GM10248 (cell line): ENCODE results near the gene ARHGEF16.

Experiments
- CTCF ChIA-PET: fragments of 300-600 bp; sonication (Branson Sonifier 250); formaldehyde crosslinking; extraction: SDS; loops from one replicate; lab custom pipeline; 2021; ENCODE audit warnings: antibody characterized with exemption; lab: Yijun Ruan, JAX
- POLR2A ChIA-PET: fragments of 350-650 bp; sonication (Branson Sonifier 250); formaldehyde crosslinking; extraction: SDS; loops from one replicate; lab custom pipeline; 2020; ENCODE audit warnings: antibody characterized with exemption; lab: Yijun Ruan, JAX
- DNase-seq: peaks from one replicate; pipeline ENCODE4 v3.0.0; 2012; ENCODE audit errors: extremely low spot score
- CTCF ChIP-seq: IDR thresholded peaks from 2 replicates; pipeline ENCODE4 v1.5.1; 2012; ENCODE audit warnings: mild to moderate bottlenecking, low read depth; ENCODE audit errors: extremely low read depth, missing control alignments, control extremely low read depth

The ARHGEF16 gene

DNA sequence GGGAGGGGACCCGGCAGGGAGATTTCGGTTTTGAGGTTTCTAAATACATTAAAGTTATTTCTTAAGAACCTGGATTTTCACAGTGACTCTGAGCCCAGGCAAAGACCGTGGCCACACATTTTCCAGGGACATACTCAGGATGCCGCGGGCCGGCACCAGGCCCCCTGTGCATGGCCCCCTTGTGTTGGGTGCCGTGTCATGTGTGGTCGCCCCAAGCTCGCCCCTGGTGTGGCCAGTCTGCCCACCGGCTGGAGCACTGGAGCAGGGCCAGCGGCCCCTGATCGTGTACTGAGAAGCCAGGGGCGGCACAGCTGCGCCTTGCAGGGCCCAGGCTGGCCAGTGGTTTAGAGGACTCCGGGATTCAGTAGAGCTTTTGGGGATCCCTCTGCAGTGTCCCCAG is 26.6 kb downstream of the ARHGEF16 start:
- no peak for DNase-seq
- CTCF ChIA-PET = interaction anchor here (2.0 kb wide), 1 partner anchor 28 kb away, joined by 14 read pairs; no protein-coding TSS in a partner anchor
- no peak for TF ChIP-seq CTCF
- POLR2A ChIA-PET = no interaction called here

DNA sequence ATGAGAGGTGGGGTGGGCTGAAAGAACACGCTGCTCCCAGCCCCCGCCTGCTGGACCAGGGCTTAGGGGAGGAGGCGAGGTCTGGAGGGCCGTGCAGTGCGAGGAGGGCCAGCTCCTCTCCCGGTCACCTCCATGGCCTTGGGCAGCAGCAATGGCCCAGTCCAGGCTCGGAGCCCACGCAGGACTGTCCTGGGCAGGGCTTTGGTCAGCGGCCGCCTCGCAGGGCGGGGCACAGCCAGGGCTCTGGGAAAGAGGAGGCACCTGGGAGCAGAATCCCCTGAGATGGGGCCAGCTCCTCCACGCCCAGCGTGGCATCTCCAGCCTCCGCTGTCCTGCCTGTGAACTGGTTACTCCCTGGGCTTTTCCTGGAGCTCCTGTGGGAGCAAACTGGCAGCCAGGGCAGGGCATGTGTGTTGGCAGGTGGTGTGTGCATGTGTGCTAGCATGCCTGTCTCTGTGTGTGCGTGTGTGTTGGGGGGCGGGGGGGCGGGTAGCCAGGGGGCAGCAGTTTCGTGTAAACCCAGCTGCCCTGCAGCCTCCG is 27.4 kb downstream of the ARHGEF16 start:
- ChIA-PET POLR2A (no interaction called here), CTCF (interaction anchor here (1.4 to 2.0 kb wide), 2 partner anchors 9 to 29 kb away, joined by 4 to 14 read pairs; no protein-coding TSS in a partner anchor)
- no peak for DNase-seq
- no peak for TF ChIP-seq CTCF

DNA sequence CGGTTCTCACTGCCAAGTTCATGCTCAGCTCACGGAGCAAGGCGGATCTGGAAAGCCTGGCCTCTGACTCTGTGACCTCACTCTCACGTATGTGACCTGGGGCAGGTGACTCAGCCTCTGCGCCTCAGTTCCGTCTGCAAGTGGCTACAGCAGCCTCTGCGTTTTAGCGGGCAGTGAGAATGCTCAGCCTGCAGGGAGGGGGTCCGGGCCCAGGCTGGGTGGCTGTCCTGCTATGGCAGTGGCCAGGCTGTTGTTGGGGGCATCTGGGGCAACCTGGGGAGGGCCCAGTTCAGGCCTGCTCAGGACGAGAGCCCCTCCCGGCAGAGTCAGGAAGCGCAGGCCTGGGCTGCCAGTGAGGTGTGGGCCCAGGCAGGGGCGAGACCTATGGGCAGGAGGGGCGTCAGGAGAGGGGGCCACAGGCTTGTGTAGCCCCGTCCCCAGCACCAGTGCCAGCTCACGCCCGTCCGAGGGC is 27.9 kb downstream of the ARHGEF16 start:
- ChIA-PET CTCF (interaction anchor here (0.7 to 2.0 kb wide), 3 partner anchors 9 to 30 kb away, joined by 3 to 14 read pairs (median 4); no protein-coding TSS in a partner anchor), POLR2A (no interaction called here)
- DNase-seq = no peak
- no peak for TF ChIP-seq CTCF

DNA sequence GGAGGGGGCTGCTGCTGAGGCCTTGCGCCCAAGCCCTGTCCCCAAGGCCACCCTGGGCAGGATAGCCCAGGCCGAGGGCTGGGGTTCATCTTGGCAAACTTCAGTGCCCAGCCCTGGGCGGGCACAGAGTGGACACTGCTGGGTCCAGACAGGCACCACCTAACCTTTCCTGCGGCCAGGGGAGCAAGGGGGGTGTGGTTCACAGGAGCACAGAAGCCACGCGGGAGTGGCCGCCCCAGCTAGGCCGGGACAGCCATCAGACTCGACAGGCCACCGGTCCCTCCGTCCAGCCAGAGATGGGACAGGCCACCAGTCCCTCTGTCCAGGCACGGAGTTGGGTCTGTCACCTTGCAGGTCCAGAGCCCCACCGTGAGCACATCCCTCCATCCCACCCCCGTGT is 28.9 kb downstream of the ARHGEF16 start:
- CTCF ChIA-PET = interaction anchor here (0.9 to 1.5 kb wide), 2 partner anchors 56 to 114 kb away, joined by 3 to 4 read pairs; no protein-coding TSS in a partner anchor

DNA sequence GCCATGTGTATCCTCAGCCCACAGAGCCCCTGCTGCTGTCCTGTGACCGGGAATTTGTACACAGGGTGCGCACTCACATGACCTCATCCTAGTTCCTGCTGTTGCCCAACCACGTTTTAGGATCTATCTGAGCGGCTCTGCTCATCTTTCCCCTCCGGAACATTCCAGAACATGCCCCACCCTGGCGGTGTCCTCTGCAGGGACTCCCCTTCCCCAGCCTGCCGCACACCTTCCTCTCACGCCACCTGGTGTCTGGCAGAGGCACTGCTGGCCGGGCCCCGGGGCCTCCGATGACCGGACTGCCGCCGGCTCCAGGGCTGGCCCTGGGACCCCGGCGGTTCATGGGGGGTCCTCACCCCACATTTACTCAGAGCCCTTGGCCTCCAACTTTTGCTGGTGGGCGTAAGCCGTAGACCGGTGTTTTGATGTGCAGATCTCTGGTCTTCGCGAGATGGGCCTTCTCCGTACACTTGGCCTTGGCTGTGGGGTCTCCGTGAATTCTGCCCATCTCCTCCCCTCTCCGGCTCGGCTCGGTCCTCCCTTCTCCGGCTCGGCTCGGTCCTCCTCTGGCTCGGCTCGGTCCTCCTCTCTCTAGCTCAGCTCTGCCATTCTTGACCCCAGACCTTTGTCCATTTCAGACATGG is 29.5 kb downstream of the ARHGEF16 start:
- POLR2A ChIA-PET = no interaction called here
- CTCF ChIA-PET = interaction anchor here (0.9 to 2.1 kb wide), 3 partner anchors 31 to 113 kb away, joined by 3 to 19 read pairs (median 4); no protein-coding TSS in a partner anchor
- peak; percentile 76 for TF ChIP-seq CTCF
- peak; percentile 80 for DNase-seq

More for the DNA sequence above, 28.9 kb downstream of the ARHGEF16 start:
- POLR2A ChIA-PET = no interaction called here
- no peak for TF ChIP-seq CTCF
- no peak for DNase-seq

- TF ChIP-seq CTCF = no peak
- no peak for DNase-seq
- CTCF ChIA-PET = interaction anchor here (1.5 to 2.1 kb wide), 2 partner anchors 32 to 57 kb away, joined by 4 to 19 read pairs; no protein-coding TSS in a partner anchor
- POLR2A ChIA-PET = no interaction called here
Measured at GRCh38 chr1:3485016-3485415, 30.6 kb downstream of the ARHGEF16 start.
